A375 (cell line): ENCODE data around the gene METTL25. TPM values are rescaled to one million over a fixed set of nuclear protein-coding genes. Genes with fewer than 3 reads are reported as not detected.

ENCODE experiments used
- total RNA-seq: library from RNA; depleted of rRNA; stranded (reverse); fragments of >200 nt; shearing (Covaris generic); gene quantifications from 2 replicates; pipeline ENCODE4 v1.2.3, GENCODE V29; 2014; rRNA removed

The METTL25 gene, protein sequence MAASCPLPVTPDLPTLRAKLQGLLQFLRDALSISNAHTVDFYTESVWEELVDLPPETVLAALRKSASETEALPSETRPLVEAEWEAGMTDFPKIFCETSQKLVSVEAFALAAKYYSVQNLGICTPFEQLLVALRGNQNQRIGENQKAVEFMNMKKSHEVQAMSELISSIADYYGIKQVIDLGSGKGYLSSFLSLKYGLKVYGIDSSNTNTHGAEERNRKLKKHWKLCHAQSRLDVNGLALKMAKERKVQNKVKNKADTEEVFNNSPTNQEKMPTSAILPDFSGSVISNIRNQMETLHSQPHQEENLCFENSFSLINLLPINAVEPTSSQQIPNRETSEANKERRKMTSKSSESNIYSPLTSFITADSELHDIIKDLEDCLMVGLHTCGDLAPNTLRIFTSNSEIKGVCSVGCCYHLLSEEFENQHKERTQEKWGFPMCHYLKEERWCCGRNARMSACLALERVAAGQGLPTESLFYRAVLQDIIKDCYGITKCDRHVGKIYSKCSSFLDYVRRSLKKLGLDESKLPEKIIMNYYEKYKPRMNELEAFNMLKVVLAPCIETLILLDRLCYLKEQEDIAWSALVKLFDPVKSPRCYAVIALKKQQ
- 3.5 and 7.5 TPM in 2 replicates for total RNA-seq

DNA sequence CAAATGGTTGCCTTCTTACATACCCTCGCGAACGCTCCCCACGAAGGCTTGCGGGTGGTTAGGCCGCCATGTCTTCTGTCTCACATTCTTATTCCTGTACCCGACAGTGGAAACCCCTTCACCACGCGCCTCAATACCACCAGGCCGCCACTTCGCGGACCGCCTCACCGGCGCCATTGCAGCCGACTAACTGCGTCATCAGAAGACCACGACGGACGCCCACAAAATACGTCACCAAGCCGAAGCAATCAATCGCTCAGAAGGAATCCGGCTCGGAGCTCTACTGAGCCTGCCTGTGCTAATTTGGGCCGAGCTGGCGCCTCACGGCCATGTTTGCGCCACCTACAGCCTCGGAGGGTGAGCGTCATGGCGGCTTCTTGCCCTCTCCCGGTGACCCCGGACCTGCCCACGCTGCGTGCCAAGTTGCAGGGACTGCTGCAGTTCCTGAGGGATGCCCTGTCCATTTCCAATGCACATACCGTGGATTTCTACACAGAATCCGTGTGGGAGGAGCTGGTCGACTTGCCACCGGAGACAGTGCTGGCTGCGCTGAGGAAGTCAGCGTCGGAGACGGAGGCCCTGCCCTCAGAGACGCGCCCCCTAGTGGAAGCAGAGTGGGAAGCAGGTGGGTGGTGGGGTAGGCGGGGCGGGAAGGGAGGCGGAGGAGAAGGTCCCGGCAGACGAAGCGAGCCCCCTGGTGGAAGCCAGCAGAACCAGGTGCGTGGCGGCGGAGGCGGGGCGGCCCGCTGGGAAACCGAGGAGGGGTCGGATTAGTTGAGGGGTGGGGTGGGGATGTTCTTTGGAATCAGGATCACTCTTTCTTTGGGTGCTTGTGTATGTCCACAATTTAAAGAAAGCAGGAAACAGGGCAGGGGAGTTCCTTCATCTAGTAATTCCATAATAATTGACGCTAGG lies at the start of gene METTL25, which contains the start of gene CCDC59:
Gene METTL25, plus strand, starts transcription at position 330 of the 915 bp plus-strand sequence. Its CDS starts 37 bp downstream, at position 367.
Gene CCDC59, minus strand, starts transcription at position 188 of the 915 bp plus-strand sequence. Its CDS starts 11 bp downstream, at position 177.

Other genes with a start within 250 kb of the METTL25 start
- 109 and 132 TPM in 2 replicates for gene CCDC59, start 142 bp upstream of the METTL25 start, total RNA-seq